Measurements from ENCODE around the gene TCF7L1.

Gene TCF7L1

DNA sequence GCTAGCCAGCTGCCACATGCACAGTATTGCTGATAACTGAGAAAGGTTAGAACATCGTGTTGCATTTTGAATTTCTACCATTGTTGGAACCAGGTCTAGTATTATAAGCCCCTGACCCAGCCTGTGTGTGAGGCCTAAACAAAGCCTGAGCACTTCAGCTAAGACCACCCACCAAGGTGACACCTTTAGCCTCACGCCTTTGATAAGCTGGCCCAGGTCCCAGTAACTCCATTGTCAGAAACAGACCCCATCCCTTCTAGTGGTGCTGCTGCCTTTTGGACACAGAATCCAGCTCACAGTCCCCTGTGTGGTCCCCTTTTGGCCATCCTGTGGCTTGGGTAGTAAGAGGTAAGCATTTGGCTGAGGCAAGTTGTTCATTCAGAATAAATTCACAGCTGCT, 223.0 kb downstream of the TCF7L1 start:
- no peak for DNase-seq (ENCODE audit: low read depth)

DNA sequence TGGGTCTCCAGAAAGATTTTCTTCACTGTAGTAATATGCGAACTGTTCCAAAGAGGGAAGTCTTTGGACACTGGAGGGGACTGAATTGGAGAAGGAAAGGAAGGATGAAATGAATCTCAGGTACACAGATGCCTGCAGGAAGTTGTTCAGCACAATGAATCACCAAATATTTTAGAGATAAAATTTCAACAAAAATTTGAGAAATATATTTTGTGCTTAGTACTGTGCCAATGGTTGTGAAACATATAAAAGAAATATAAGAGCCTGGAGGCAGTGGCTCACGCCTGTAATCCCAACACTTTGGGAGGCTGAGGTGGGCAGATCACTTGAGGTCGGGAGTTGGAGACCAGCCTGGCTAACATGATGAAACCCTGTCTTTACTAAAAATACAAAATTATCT, 224.5 kb downstream of the TCF7L1 start:
- no peak for DNase-seq (ENCODE audit: low read depth)
